Activated naive CD8-positive, alpha-beta T cell treated with anti-CD3 and anti-CD28 coated beads for 36 hours (primary cell): ENCODE data around the gene EXOSC6. TPM values are rescaled to one million over a fixed set of nuclear protein-coding genes. Genes with fewer than 3 reads are reported as not detected.

ENCODE experiments used
- total RNA-seq, 2 experiments: library from RNA; stranded (reverse); gene quantifications; one replicate each; pipeline ENCODE4 v1.2.3, GENCODE V29; 2021

Gene EXOSC6
- total RNA-seq, 2 experiments from 2014 or later, result 34.9 to 35.5 TPM

Other genes starting within 250 kb of the EXOSC6 start
- gene PDPR, start 137.6 kb downstream of the EXOSC6 start, total RNA-seq, result 10 to 100 TPM; 20.9 to 21.3 TPM
- under 1 TPM in 1 of 2 experiments, not detected in 1; 0.23 TPM for gene CLEC18C, start 78.2 kb downstream of the EXOSC6 start, total RNA-seq
- gene AARS1, start 37.6 kb upstream of the EXOSC6 start, total RNA-seq, result 100 to 1,000 TPM; 167 to 173 TPM
- gene DDX19B, start 47.2 kb upstream of the EXOSC6 start, total RNA-seq, result 10 to 100 TPM; 36.7 to 39.3 TPM
- gene DDX19A, start 95.0 kb upstream of the EXOSC6 start, total RNA-seq, result 10 to 100 TPM; 67.4 to 72.1 TPM
- gene ST3GAL2, start 187.2 kb upstream of the EXOSC6 start, total RNA-seq, result 10 to 100 TPM; 21.5 to 23.3 TPM
- 1 to 10 TPM; 8.7 to 9.6 TPM for gene FCSK, start 202.7 kb upstream of the EXOSC6 start, total RNA-seq